ENCODE data around the gene EPHA7. TPM values are rescaled to one million over a fixed set of nuclear protein-coding genes. Genes with fewer than 3 reads are reported as not detected.

Gene EPHA7
- total and polyA plus RNA-seq, 2 donors (not counting 3 experiments of a cell fraction or from before 2014, with no cell fraction given), result not detected

DNA sequence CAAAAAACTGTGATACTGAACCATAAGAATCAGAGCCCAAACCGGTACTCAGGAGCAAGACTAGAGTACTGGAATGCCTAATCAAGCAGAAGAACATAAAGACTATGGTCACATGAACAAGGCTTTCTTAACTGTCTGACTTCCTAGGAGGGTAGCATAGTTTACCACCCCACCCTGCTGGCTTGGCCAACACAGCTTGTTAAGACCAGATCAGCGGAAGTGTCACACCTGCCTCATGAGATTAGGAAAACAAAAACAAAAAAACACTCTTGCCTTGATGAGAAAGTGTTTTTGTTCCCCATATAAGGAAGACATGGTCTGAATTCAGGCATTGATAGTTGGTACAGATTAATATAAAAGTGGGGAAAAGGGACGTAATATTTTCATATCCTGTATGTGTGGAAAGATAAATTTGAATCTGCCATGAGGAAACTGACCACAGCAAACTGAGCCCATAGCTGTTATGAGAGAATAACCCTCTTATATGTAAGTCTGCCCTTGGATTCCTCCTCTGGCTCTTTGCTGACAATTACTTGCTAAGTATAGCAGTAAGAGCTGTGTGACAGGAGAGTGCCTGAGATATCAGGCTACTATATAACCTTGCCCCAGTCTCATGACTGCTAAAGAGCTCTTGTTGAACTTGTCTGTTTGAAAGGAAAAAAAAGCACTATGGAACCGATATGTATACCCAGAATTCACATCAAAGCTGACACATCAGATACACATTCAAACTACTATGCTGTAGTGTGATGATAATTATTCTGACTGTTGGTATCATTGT lies 197.1 kb downstream of the EPHA7 start:
- FAIRE-seq, result no peak
- DNase-seq (ENCODE audit: low read depth, low spot score), result no peak
- Histone ChIP-seq H4K20me1 (replicated peaks; ENCODE audit: control insufficient read depth, extremely low read depth, insufficient read depth, low read length) (no peaks in the 10 kb centered on the region), H3K36me3 (ENCODE audit: control insufficient read depth in 2 of 2, extremely low read depth in 1 of 2, insufficient read depth in 2 of 2, low read length in 2 of 2) (no peaks in the 10 kb centered on the region), H3K79me2 (ENCODE audit: control insufficient read depth, insufficient read depth, low read length) (no peaks in the 10 kb centered on the region), H3K9me1 (replicated peaks; ENCODE audit: control insufficient read depth, extremely low read depth, insufficient read depth, low read length) (no peaks in the 10 kb centered on the region), H3K4me3 (replicated peaks in 1 of 3; ENCODE audit: insufficient read depth in 1 of 3, low read depth in 1 of 3, low read length in 3 of 3) (no peak overlapping the region), H3K27ac (ENCODE audit: insufficient read depth, low read depth, low read length) (no peak overlapping the region), H3K4me1 (ENCODE audit: control insufficient read depth, extremely low read depth, insufficient read depth, low read length) (no peaks in the 10 kb centered on the region), H3K4me2 (ENCODE audit: insufficient read depth, low read length) (no peak overlapping the region), H3K9me3 (replicated peaks; ENCODE audit: control insufficient read depth, insufficient read depth, low read length) (no peaks in the 10 kb centered on the region), H3K27me3 (ENCODE audit: control insufficient read depth in 2 of 2, insufficient read depth in 2 of 2, low read length in 2 of 2) (no peaks in the 10 kb centered on the region), H3K9ac (replicated peaks; ENCODE audit: extremely low read depth, insufficient read depth, low read length) (no peak overlapping the region), H2AFZ (ENCODE audit: low read depth, low read length) (no peak overlapping the region)
- dilution Hi-C loops (cut with MboI; ENCODE audit: extremely low pct_ligation_motif_present, low sequenced_read_pairs) (no loop called here), intact Hi-C loops (cut with micrococcal nuclease) (no loop called here)
- TF ChIP-seq POLR2AphosphoS5 (IDR thresholded peaks at IDR 0.05; ENCODE audit: insufficient read depth, low read depth, low read length) (no peak), FOS (IDR thresholded peaks at IDR 0.05; ENCODE audit: borderline replicate concordance, insufficient read depth, low read length) (no peak), JUN (IDR thresholded peaks at IDR 0.05; ENCODE audit: borderline replicate concordance, insufficient read depth, insufficient read length, low read depth) (no peak), GATA2 (IDR thresholded peaks at IDR 0.05; ENCODE audit: insufficient read depth, insufficient read length, low read depth, low read length) (no peak), POLR2A (IDR thresholded peaks at IDR 0.05; ENCODE audit: low read depth, low read length) (no peak), CTCF (IDR thresholded peaks at IDR 0.05; ENCODE audit: extremely low read depth in 1 of 2, insufficient read depth in 1 of 2, low read depth in 1 of 2, low read length in 2 of 2) (no peak), MYC (IDR thresholded peaks at IDR 0.05; ENCODE audit: low read depth, low read length) (no peak)
- TF ChIP-seq, protein P1, sequence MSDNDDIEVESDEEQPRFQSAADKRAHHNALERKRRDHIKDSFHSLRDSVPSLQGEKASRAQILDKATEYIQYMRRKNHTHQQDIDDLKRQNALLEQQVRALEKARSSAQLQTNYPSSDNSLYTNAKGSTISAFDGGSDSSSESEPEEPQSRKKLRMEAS (IDR thresholded peaks at IDR 0.05; ENCODE audit: insufficient read depth, insufficient read length), result no peak
- BruUV-seq (replicated peaks), result no TSS peak
- POLR2A ChIA-PET, result no interaction called here
- CTCF ChIA-PET, result no interaction called here

All from endothelial cell of umbilical vein (primary cell).